Measurements from ENCODE around the gene CCDC169.

Gene CCDC169

DNA sequence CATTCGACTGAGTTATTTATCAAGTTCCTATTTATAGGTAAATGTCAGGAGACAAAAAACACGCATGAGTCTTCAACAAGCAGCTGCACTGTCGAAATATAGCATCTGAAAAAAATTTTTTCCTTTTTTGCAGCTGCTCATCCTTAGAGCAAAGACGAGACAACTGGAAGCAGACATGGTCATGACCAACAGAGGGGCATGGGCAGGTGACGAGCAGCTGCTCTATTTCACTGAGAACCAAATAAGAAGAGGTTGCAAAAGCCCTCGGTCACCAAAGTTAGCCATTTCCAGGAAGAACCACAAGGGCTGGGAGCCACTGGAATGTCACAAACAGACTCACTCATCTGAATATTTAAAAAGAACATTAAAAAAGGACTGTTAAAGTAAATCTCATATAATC is 105.4 kb downstream of the CCDC169 start:
- Histone ChIP-seq H3K27me3 (ENCODE audit: insufficient read depth, low read length) (no peaks in the 10 kb centered on the region), H3F3A (ENCODE audit: insufficient read depth, low read length) (no peaks in the 10 kb centered on the region), H3K9ac (ENCODE audit: low read length) (no peak overlapping the region), H3K27ac (ENCODE audit: low read depth, low read length, poor library complexity, severe bottlenecking) (no peak overlapping the region), H3K9me2 (ENCODE audit: low read depth, low read length) (no peaks in the 10 kb centered on the region), H3K9me3 (ENCODE audit: low read length) (no peaks in the 10 kb centered on the region), H3K36me3 (ENCODE audit: insufficient read depth, low read length) (no peaks in the 10 kb centered on the region), H3K4me2 (ENCODE audit: low read length) (no peak overlapping the region), H2AFZ (ENCODE audit: low read length) (no peak overlapping the region), H3K4me3 (ENCODE audit: low read depth, low read length, poor library complexity, severe bottlenecking) (no peak overlapping the region), H3K4me1 (ENCODE audit: insufficient read depth, low read length, severe bottlenecking) (no peaks in the 10 kb centered on the region), H3K79me2 (ENCODE audit: insufficient read depth, low read length) (no peaks in the 10 kb centered on the region), H4K20me1 (ENCODE audit: insufficient read depth, low read length) (no peaks in the 10 kb centered on the region)
- no peak for TF ChIP-seq EZH2 (IDR thresholded peaks at IDR 0.05; ENCODE audit: borderline replicate concordance, low read length)
- TF ChIP-seq, protein P1, sequence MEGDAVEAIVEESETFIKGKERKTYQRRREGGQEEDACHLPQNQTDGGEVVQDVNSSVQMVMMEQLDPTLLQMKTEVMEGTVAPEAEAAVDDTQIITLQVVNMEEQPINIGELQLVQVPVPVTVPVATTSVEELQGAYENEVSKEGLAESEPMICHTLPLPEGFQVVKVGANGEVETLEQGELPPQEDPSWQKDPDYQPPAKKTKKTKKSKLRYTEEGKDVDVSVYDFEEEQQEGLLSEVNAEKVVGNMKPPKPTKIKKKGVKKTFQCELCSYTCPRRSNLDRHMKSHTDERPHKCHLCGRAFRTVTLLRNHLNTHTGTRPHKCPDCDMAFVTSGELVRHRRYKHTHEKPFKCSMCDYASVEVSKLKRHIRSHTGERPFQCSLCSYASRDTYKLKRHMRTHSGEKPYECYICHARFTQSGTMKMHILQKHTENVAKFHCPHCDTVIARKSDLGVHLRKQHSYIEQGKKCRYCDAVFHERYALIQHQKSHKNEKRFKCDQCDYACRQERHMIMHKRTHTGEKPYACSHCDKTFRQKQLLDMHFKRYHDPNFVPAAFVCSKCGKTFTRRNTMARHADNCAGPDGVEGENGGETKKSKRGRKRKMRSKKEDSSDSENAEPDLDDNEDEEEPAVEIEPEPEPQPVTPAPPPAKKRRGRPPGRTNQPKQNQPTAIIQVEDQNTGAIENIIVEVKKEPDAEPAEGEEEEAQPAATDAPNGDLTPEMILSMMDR (IDR thresholded peaks at IDR 0.05; ENCODE audit: low read length) = no peak

DNA sequence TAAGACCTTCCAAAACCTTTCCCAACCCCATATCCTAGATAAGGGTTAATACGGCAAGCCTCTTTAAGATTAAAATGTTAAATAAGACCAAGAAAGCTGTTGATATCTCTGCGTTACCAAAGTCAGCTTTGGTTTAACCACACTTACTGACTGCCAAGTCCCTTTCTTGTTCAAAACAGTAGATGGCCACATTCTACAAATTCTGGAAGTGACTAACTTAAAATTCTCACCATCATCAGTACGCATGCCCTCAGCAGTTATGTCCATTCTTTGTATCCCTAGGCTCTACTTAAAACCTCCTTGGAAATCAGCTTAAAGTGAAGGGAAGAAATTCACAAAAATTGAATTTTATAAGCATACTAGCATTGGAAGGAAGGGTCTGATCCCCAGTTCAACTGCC is 106.8 kb downstream of the CCDC169 start:
- Histone ChIP-seq H3K4me1 (ENCODE audit: insufficient read depth, low read length, severe bottlenecking) (no peaks in the 10 kb centered on the region), H4K20me1 (ENCODE audit: insufficient read depth, low read length) (no peaks in the 10 kb centered on the region), H3K4me2 (ENCODE audit: low read length) (no peak overlapping the region), H2AFZ (ENCODE audit: low read length) (no peak overlapping the region), H3K79me2 (ENCODE audit: insufficient read depth, low read length) (no peaks in the 10 kb centered on the region), H3K4me3 (ENCODE audit: low read depth, low read length, poor library complexity, severe bottlenecking) (no peak overlapping the region), H3K27ac (ENCODE audit: low read depth, low read length, poor library complexity, severe bottlenecking) (no peak overlapping the region), H3F3A (ENCODE audit: insufficient read depth, low read length) (no peaks in the 10 kb centered on the region), H3K27me3 (ENCODE audit: insufficient read depth, low read length) (no peaks in the 10 kb centered on the region), H3K9me3 (ENCODE audit: low read length) (no peaks in the 10 kb centered on the region), H3K9ac (ENCODE audit: low read length) (no peak overlapping the region), H3K9me2 (ENCODE audit: low read depth, low read length) (no peaks in the 10 kb centered on the region), H3K36me3 (ENCODE audit: insufficient read depth, low read length) (no peaks in the 10 kb centered on the region)
- TF ChIP-seq, protein P1 (IDR thresholded peaks at IDR 0.05; ENCODE audit: low read length) = no peak
- TF ChIP-seq EZH2 (IDR thresholded peaks at IDR 0.05; ENCODE audit: borderline replicate concordance, low read length) = no peak

DNA sequence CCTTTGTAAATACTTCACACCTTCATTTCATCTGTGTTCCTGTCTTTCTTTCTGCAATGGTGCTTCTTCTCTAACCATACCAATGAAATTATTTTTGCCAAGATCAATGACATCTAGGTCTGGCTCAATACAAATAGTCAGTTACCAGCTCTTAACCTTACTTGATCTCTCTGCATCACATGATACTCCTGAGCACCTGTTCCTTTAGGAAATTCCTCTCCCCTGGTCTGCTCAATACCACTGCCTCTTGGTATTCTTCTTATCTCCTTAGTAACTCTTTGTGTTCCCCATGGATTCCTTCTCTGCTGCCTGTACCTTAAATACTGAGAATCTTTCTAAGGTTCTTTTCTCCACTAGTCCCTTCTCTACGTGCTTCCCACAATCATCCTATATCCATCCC is 109.2 kb downstream of the CCDC169 start:
- Histone ChIP-seq H3F3A (ENCODE audit: insufficient read depth, low read length) (no peaks in the 10 kb centered on the region), H4K20me1 (ENCODE audit: insufficient read depth, low read length) (no peaks in the 10 kb centered on the region), H3K27me3 (ENCODE audit: insufficient read depth, low read length) (no peaks in the 10 kb centered on the region), H3K36me3 (ENCODE audit: insufficient read depth, low read length) (no peaks in the 10 kb centered on the region), H3K4me2 (ENCODE audit: low read length) (no peak overlapping the region), H3K79me2 (ENCODE audit: insufficient read depth, low read length) (no peaks in the 10 kb centered on the region), H3K9me2 (ENCODE audit: low read depth, low read length) (no peaks in the 10 kb centered on the region), H3K9me3 (ENCODE audit: low read length) (no peaks in the 10 kb centered on the region), H2AFZ (ENCODE audit: low read length) (no peak overlapping the region), H3K4me1 (ENCODE audit: insufficient read depth, low read length, severe bottlenecking) (no peaks in the 10 kb centered on the region), H3K9ac (ENCODE audit: low read length) (no peak overlapping the region), H3K27ac (ENCODE audit: low read depth, low read length, poor library complexity, severe bottlenecking) (no peak overlapping the region), H3K4me3 (ENCODE audit: low read depth, low read length, poor library complexity, severe bottlenecking) (no peak overlapping the region)
- no peak for TF ChIP-seq EZH2 (IDR thresholded peaks at IDR 0.05; ENCODE audit: borderline replicate concordance, low read length)
- TF ChIP-seq, protein P1 (IDR thresholded peaks at IDR 0.05; ENCODE audit: low read length) = no peak

Measured in OCI-LY1 (cell line).